ENCODE data around the gene FAM193A. TPM values are rescaled to one million over a fixed set of nuclear protein-coding genes. Genes with fewer than 3 reads are reported as not detected.

Gene FAM193A
- total RNA-seq, 1 experiment from 2014 or later: 38.2 TPM

GRCh38 chr4:2721586-2721985 is 185.1 kb downstream of the FAM193A start:
- ChIA-PET CTCF (no interaction called here), POLR2A (ENCODE audit: low non-redundant PET) (interaction anchor here (0.6 kb wide), 1 partner anchor 65 kb away, joined by 7 read pairs; no protein-coding TSS in a partner anchor)
- BruUV-seq (replicated peaks): no TSS peak
- intact Hi-C loops (cut with micrococcal nuclease; ENCODE audit: unreplicated experiment): no loop called here
- peaks cover 31% of the 10 kb centered on the region for H3K36me3 ChIP-seq (ENCODE audit: insufficient read depth, low read length, poor library complexity, severe bottlenecking)
- no peaks in the 10 kb centered on the region for H3K9me3 ChIP-seq (ENCODE audit: low read depth, low read length, poor library complexity, severe bottlenecking)
- DNase-seq (ENCODE audit: low spot score): no peak
- no peaks in the 10 kb centered on the region for H3K27me3 ChIP-seq (replicated peaks; ENCODE audit: insufficient read depth, low read depth, low read length, poor library complexity)
- no peak overlapping the region for H3K27ac ChIP-seq (ENCODE audit: low read depth, low read length, poor library complexity, severe bottlenecking)
- TF ChIP-seq EZH2 (IDR thresholded peaks at IDR 0.05; ENCODE audit: borderline replicate concordance, low read depth, low read length, poor library complexity, severe bottlenecking): no peak
- TF ChIP-seq, protein P1, sequence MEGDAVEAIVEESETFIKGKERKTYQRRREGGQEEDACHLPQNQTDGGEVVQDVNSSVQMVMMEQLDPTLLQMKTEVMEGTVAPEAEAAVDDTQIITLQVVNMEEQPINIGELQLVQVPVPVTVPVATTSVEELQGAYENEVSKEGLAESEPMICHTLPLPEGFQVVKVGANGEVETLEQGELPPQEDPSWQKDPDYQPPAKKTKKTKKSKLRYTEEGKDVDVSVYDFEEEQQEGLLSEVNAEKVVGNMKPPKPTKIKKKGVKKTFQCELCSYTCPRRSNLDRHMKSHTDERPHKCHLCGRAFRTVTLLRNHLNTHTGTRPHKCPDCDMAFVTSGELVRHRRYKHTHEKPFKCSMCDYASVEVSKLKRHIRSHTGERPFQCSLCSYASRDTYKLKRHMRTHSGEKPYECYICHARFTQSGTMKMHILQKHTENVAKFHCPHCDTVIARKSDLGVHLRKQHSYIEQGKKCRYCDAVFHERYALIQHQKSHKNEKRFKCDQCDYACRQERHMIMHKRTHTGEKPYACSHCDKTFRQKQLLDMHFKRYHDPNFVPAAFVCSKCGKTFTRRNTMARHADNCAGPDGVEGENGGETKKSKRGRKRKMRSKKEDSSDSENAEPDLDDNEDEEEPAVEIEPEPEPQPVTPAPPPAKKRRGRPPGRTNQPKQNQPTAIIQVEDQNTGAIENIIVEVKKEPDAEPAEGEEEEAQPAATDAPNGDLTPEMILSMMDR (conservative IDR thresholded peaks at IDR 0.05; ENCODE audit: low read depth, low read length): no peak
- no peaks in the 10 kb centered on the region for H3K4me1 ChIP-seq (ENCODE audit: insufficient read depth, low read length, poor library complexity, severe bottlenecking)
- H3K4me3 ChIP-seq (ENCODE audit: low read depth, low read length, poor library complexity, severe bottlenecking): no peak overlapping the region

GRCh38 chr4:2722033-2722432 is 185.6 kb downstream of the FAM193A start:
- Histone ChIP-seq H3K27ac (ENCODE audit: low read depth, low read length, poor library complexity, severe bottlenecking) (no peak overlapping the region), H3K36me3 (ENCODE audit: insufficient read depth, low read length, poor library complexity, severe bottlenecking) (peaks cover 27% of the 10 kb centered on the region), H3K27me3 (replicated peaks; ENCODE audit: insufficient read depth, low read depth, low read length, poor library complexity) (no peaks in the 10 kb centered on the region), H3K4me3 (ENCODE audit: low read depth, low read length, poor library complexity, severe bottlenecking) (no peak overlapping the region), H3K9me3 (ENCODE audit: low read depth, low read length, poor library complexity, severe bottlenecking) (no peaks in the 10 kb centered on the region), H3K4me1 (ENCODE audit: insufficient read depth, low read length, poor library complexity, severe bottlenecking) (no peaks in the 10 kb centered on the region)
- TF ChIP-seq, protein P1 (conservative IDR thresholded peaks at IDR 0.05; ENCODE audit: low read depth, low read length): no peak
- TF ChIP-seq EZH2 (IDR thresholded peaks at IDR 0.05; ENCODE audit: borderline replicate concordance, low read depth, low read length, poor library complexity, severe bottlenecking): no peak
- intact Hi-C loops (cut with micrococcal nuclease; ENCODE audit: unreplicated experiment): no loop called here
- ChIA-PET CTCF (no interaction called here), POLR2A (ENCODE audit: low non-redundant PET) (no interaction called here)
- DNase-seq (ENCODE audit: low spot score): no peak
- BruUV-seq (replicated peaks): no TSS peak

GRCh38 chr4:2723751-2724150 is 187.3 kb downstream of the FAM193A start:
- DNase-seq (ENCODE audit: low spot score): no peak
- Histone ChIP-seq H3K27me3 (replicated peaks; ENCODE audit: insufficient read depth, low read depth, low read length, poor library complexity) (no peaks in the 10 kb centered on the region), H3K9me3 (ENCODE audit: low read depth, low read length, poor library complexity, severe bottlenecking) (no peaks in the 10 kb centered on the region), H3K27ac (ENCODE audit: low read depth, low read length, poor library complexity, severe bottlenecking) (no peak overlapping the region), H3K4me1 (ENCODE audit: insufficient read depth, low read length, poor library complexity, severe bottlenecking) (no peaks in the 10 kb centered on the region), H3K36me3 (ENCODE audit: insufficient read depth, low read length, poor library complexity, severe bottlenecking) (peaks cover 12% of the 10 kb centered on the region), H3K4me3 (ENCODE audit: low read depth, low read length, poor library complexity, severe bottlenecking) (no peak overlapping the region)
- ChIA-PET CTCF (no interaction called here), POLR2A (ENCODE audit: low non-redundant PET) (no interaction called here)
- intact Hi-C loops (cut with micrococcal nuclease; ENCODE audit: unreplicated experiment): no loop called here
- BruUV-seq (replicated peaks): no TSS peak
- TF ChIP-seq EZH2 (IDR thresholded peaks at IDR 0.05; ENCODE audit: borderline replicate concordance, low read depth, low read length, poor library complexity, severe bottlenecking): no peak
- TF ChIP-seq, protein P1 (conservative IDR thresholded peaks at IDR 0.05; ENCODE audit: low read depth, low read length): no peak
